Right atrium auricular region (tissue), 2 donors: ENCODE measurements around the gene RAD50. TPM values are rescaled to one million over a fixed set of nuclear protein-coding genes. Genes with fewer than 3 reads are reported as not detected.

Experiments
- DNase-seq: peaks from one replicate; pipeline ENCODE4 v3.0.0-alpha.2; 2019; ENCODE audit warnings: low spot score
- H3K27ac ChIP-seq, 2 donors: fragments of 200-600 bp; sonication (generic); 1 replicate in 1 of 2; 2 replicates in 1 of 2; pipeline ENCODE4 v1.5.1; 2016 to 2019
- H3K27me3 ChIP-seq, 2 donors: fragments of 200-600 bp; sonication (generic); one replicate each; pipeline versions ENCODE4 v1.5.1 to v1.6.0; 2017 to 2019
- H3K36me3 ChIP-seq: fragments of 200-600 bp; sonication (generic); one replicate; pipeline ENCODE4 v1.5.1; 2016
- H3K4me1 ChIP-seq, 2 donors: fragments of 200-600 bp; sonication (generic); one replicate each; pipeline versions ENCODE4 v1.5.1 to v1.6.0; 2017 to 2019
- H3K4me3 ChIP-seq, 2 donors: fragments of 200-600 bp; sonication (generic); 1 replicate in 1 of 2; 2 replicates in 1 of 2; pipeline ENCODE4 v1.5.1; 2017 to 2019; ENCODE audit warnings: mild to moderate bottlenecking in 1 of 2, moderate library complexity in 1 of 2
- H3K9me3 ChIP-seq, 2 donors: fragments of 200-600 bp; sonication (generic); one replicate each; pipeline ENCODE4 v1.5.1; 2019
- total RNA-seq, 2 donors: library from RNA; depleted of rRNA; stranded (reverse); fragments of >200 nt; gene quantifications; one replicate each; pipeline ENCODE4 v1.1.0, GENCODE V29; 2016
- TF ChIP-seq, protein P1 (sequence below), 2 donors: fragments of 200-600 bp; sonication (generic); IDR thresholded peaks; one replicate each; pipeline ENCODE4 v1.5.1; 2019; ENCODE audit warnings: antibody characterized with exemption in 2 of 2

RAD50 gene
- total RNA-seq, 2 donors from 2014 or later, result 11.5 to 18.6 TPM

DNA sequence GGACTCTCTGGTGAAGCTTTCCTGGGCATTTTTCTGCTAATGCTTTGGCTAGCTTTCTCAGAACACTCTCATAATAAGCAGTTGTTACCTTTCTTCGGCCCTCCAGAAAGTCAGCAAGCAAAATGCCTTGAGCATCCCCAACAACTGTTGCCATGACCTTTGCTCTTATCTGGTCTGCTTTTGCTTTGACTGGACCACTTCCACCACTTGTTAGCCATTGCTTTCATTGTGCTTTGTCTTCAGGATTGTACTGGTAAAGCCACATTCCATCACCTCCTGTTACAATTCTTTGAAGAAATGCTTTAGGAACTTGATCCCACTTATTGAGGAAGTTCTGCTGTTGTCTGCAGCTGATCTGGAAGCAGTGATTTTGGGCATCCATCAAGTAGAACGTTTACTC, 35.7 kb downstream of the RAD50 start:
- DNase-seq, result no peak
- no peak overlapping the region for H3K27ac ChIP-seq
- H3K4me3 ChIP-seq, result no peak overlapping the region
- H3K4me1 ChIP-seq, result no peaks in the 10 kb centered on the region
- H3K9me3 ChIP-seq, result no peaks in the 10 kb centered on the region
- no peaks in the 10 kb centered on the region for H3K27me3 ChIP-seq
- TF ChIP-seq, protein P1, sequence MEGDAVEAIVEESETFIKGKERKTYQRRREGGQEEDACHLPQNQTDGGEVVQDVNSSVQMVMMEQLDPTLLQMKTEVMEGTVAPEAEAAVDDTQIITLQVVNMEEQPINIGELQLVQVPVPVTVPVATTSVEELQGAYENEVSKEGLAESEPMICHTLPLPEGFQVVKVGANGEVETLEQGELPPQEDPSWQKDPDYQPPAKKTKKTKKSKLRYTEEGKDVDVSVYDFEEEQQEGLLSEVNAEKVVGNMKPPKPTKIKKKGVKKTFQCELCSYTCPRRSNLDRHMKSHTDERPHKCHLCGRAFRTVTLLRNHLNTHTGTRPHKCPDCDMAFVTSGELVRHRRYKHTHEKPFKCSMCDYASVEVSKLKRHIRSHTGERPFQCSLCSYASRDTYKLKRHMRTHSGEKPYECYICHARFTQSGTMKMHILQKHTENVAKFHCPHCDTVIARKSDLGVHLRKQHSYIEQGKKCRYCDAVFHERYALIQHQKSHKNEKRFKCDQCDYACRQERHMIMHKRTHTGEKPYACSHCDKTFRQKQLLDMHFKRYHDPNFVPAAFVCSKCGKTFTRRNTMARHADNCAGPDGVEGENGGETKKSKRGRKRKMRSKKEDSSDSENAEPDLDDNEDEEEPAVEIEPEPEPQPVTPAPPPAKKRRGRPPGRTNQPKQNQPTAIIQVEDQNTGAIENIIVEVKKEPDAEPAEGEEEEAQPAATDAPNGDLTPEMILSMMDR (IDR thresholded peaks at IDR 0.05), result no peak
- peaks cover 71% of the 10 kb centered on the region for H3K36me3 ChIP-seq

DNA sequence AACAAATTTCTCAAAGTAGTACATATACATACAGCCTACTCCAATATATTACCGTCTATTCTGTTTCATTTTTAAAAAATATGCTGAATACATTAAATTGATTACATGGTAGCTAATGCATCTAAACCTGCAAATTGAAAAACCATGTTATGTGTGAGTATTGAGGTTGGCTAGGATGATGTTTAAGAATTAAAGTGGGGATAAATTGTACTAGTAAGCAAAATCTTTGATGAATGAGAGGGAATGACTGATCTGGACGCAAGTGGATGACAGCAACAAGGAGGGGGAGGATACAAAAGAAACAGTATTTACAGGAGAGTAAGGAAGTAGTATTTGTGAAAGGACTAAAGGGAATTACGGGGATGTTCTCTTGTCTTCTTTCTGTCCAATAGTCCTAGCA, 37.4 kb downstream of the RAD50 start:
- H3K27me3 ChIP-seq, result no peaks in the 10 kb centered on the region
- no peak overlapping the region for H3K27ac ChIP-seq
- peaks cover 61% of the 10 kb centered on the region for H3K36me3 ChIP-seq
- no peak for DNase-seq
- TF ChIP-seq, protein P1 (IDR thresholded peaks at IDR 0.05), result no peak
- H3K4me3 ChIP-seq, result no peak overlapping the region
- no peaks in the 10 kb centered on the region for H3K9me3 ChIP-seq
- no peaks in the 10 kb centered on the region for H3K4me1 ChIP-seq

DNA sequence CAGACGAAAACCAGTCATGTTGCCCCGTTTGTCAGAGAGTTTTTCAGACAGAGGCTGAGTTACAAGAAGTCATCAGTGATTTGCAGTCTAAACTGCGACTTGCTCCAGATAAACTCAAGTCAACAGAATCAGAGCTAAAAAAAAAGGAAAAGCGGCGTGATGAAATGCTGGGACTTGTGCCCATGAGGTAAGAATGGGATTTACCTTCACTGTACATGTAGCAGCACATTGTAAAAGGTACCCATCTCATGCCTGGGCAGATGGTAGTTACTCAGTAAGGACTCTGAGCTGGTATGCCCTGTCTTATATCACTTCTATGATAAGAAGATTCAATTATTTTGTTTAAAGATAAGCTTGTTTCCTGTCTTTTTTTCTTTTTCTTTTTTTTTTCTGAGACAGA, 38.8 kb downstream of the RAD50 start:
- H3K4me1 ChIP-seq, result no peaks in the 10 kb centered on the region
- TF ChIP-seq, protein P1 (IDR thresholded peaks at IDR 0.05), result no peak
- H3K27ac ChIP-seq, result no peak overlapping the region
- H3K4me3 ChIP-seq, result no peak overlapping the region
- no peak for DNase-seq
- H3K27me3 ChIP-seq, result no peaks in the 10 kb centered on the region
- H3K36me3 ChIP-seq, result peaks cover 48% of the 10 kb centered on the region
- H3K9me3 ChIP-seq, result no peaks in the 10 kb centered on the region

DNA sequence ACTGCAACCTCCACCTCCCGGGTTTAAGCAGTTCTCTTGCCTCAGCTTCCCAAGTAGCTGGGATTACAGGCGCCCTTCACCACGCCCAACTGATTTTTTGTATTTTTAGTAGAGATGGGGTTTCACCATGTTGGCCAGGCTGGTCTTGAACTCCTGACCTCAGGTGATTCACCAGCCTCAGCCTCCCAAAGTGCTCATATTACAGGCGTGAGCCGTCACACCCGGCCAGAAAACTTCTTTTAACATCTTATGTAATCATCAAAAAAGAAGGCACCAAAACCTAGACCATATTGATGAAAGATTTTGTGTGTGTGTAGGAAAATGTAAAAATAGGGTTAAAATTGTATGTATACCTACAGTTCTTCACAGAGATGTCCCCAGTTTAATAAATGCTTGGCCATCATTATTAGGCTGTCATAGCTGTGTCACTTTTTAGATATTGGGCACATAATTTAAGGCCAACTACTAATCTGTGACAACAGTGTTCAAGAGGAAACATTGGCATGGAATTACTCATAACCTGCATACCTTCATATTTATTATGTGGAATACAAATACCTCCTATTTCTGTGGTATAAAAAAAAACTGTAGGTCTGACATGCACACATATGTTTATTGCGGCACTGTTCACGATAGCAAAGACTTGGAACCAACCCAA, 44.4 kb downstream of the RAD50 start:
- Histone ChIP-seq H3K27me3 (no peaks in the 10 kb centered on the region), H3K4me1 (no peaks in the 10 kb centered on the region), H3K9me3 (no peaks in the 10 kb centered on the region), H3K4me3 (no peak overlapping the region), H3K27ac (no peak overlapping the region), H3K36me3 (peaks cover 28% of the 10 kb centered on the region)
- DNase-seq, result no peak
- TF ChIP-seq, protein P1 (IDR thresholded peaks at IDR 0.05), result no peak

DNA sequence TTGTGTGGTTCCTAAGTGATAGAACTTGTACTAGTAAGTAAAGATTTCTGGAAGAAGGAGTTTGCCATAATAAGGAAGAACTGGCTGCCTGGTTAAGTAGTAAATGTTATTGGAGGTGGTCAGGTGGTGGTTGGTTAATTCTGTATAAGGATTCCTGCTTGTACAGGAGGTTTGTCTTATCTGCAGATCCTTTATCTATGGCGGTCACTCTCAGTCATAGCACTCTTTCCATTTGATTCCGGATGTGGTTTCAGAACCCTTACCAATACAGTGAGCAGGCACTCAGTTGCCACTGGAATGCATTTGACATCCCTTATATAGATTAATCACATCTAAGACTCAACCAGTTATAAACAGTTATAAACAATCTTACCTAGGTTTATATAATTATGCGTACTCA, 50.3 kb downstream of the RAD50 start:
- Histone ChIP-seq H3K27ac (no peak overlapping the region), H3K4me1 (no peaks in the 10 kb centered on the region), H3K9me3 (no peaks in the 10 kb centered on the region), H3K4me3 (no peak overlapping the region), H3K36me3 (peaks cover 43% of the 10 kb centered on the region), H3K27me3 (no peaks in the 10 kb centered on the region)
- TF ChIP-seq, protein P1 (IDR thresholded peaks at IDR 0.05), result no peak
- DNase-seq, result no peak

DNA sequence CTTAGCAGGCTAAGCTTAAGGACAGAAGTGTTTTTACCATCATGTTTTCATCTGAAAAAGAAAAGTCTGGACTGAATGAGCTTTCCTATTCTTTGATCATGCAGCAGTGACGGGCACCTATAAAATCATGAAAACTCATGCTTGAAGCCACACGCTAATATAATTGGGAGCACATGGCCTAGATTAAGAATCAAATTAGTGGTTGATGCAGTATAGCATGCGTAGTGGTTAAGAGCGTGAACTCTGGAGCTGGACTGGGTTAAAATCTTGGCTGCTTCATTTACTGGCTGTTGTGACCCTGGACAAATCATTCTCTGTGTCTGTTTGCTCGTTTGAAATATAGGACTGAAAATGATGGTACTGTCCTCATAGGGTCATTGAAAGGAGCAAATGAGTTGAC, 51.3 kb downstream of the RAD50 start:
- TF ChIP-seq, protein P1 (IDR thresholded peaks at IDR 0.05), result no peak

More for the DNA sequence above, 51.3 kb downstream of the RAD50 start:
- peaks cover 46% of the 10 kb centered on the region for H3K36me3 ChIP-seq
- H3K27me3 ChIP-seq, result no peaks in the 10 kb centered on the region
- no peak overlapping the region for H3K27ac ChIP-seq
- H3K4me1 ChIP-seq, result no peaks in the 10 kb centered on the region
- no peak for DNase-seq
- no peaks in the 10 kb centered on the region for H3K9me3 ChIP-seq
- no peak overlapping the region for H3K4me3 ChIP-seq
